Measurements from ENCODE around the gene GHSR.

Gene GHSR

DNA sequence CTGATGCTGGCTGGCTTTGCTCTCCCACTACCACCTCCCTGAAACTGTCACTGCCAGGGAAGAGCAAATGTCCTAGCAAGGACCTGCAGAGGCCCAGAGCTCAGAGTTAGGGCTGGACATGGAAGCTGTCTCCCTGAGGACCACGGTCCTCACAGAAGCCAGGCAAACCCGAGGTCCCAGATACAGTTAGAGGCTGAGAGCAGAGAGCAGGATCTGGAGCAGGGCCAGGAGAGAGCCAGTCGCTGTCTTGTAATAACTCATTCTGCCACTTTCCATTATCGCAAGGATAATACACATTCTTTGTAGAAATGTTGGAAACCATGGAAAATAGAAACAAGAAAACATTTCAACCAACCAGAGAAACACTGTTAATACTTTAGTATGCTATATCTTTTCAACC is 10.1 kb downstream of the GHSR start:
- no peak overlapping the region for H3K9ac ChIP-seq (ENCODE audit: low read length)
- no peaks in the 10 kb centered on the region for H3K4me1 ChIP-seq (ENCODE audit: low read length)
- H2AFZ ChIP-seq (ENCODE audit: low read depth, low read length): no peak overlapping the region
- H3K27ac ChIP-seq (ENCODE audit: low read length): no peak overlapping the region
- H4K20me1 ChIP-seq (ENCODE audit: insufficient read depth, low read length): no peaks in the 10 kb centered on the region
- no peak overlapping the region for H3K4me3 ChIP-seq (ENCODE audit: low read length)
- H3K36me3 ChIP-seq (replicated peaks; ENCODE audit: low read depth, low read length): no peaks in the 10 kb centered on the region
- H3K27me3 ChIP-seq (ENCODE audit: low read depth, low read length): no peaks in the 10 kb centered on the region
- TF ChIP-seq, protein P1, sequence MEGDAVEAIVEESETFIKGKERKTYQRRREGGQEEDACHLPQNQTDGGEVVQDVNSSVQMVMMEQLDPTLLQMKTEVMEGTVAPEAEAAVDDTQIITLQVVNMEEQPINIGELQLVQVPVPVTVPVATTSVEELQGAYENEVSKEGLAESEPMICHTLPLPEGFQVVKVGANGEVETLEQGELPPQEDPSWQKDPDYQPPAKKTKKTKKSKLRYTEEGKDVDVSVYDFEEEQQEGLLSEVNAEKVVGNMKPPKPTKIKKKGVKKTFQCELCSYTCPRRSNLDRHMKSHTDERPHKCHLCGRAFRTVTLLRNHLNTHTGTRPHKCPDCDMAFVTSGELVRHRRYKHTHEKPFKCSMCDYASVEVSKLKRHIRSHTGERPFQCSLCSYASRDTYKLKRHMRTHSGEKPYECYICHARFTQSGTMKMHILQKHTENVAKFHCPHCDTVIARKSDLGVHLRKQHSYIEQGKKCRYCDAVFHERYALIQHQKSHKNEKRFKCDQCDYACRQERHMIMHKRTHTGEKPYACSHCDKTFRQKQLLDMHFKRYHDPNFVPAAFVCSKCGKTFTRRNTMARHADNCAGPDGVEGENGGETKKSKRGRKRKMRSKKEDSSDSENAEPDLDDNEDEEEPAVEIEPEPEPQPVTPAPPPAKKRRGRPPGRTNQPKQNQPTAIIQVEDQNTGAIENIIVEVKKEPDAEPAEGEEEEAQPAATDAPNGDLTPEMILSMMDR (IDR thresholded peaks at IDR 0.05; ENCODE audit: low read depth, low read length): no peak
- no peak for TF ChIP-seq EZH2phosphoT487 (IDR thresholded peaks at IDR 0.05; ENCODE audit: low read depth)
- no peaks in the 10 kb centered on the region for H3K9me3 ChIP-seq (ENCODE audit: insufficient read depth, low read length)
- no peaks in the 10 kb centered on the region for H3K79me2 ChIP-seq (ENCODE audit: low read length)
- H3K4me2 ChIP-seq (ENCODE audit: low read length): no peak overlapping the region

DNA sequence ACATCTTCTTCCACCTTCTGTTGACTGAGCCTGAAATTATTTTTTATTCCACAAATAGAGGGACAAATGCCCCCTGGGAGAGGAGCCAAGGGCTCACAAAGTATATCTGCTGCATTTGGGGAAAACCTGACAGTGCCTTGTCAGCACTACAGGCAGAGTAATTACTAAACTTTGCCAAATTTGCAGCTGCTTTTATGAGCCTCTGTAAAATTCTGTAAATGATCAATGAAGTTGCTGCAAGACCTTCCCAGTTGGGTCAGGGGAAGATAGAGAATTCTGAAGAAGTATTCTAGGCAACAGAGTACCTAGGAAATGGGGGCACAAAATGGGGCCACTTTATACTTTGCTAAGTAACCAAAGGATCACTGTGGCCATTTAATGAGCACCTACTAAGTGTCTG is 10.5 kb downstream of the GHSR start:
- Histone ChIP-seq H3K27ac (ENCODE audit: low read length) (no peak overlapping the region), H3K79me2 (ENCODE audit: low read length) (no peaks in the 10 kb centered on the region), H2AFZ (ENCODE audit: low read depth, low read length) (no peak overlapping the region), H4K20me1 (ENCODE audit: insufficient read depth, low read length) (no peaks in the 10 kb centered on the region), H3K9ac (ENCODE audit: low read length) (no peak overlapping the region), H3K4me3 (ENCODE audit: low read length) (no peak overlapping the region), H3K4me2 (ENCODE audit: low read length) (no peak overlapping the region), H3K27me3 (ENCODE audit: low read depth, low read length) (no peaks in the 10 kb centered on the region), H3K9me3 (ENCODE audit: insufficient read depth, low read length) (no peaks in the 10 kb centered on the region), H3K4me1 (ENCODE audit: low read length) (no peaks in the 10 kb centered on the region), H3K36me3 (replicated peaks; ENCODE audit: low read depth, low read length) (no peaks in the 10 kb centered on the region)
- TF ChIP-seq EZH2phosphoT487 (IDR thresholded peaks at IDR 0.05; ENCODE audit: low read depth): no peak
- TF ChIP-seq, protein P1 (IDR thresholded peaks at IDR 0.05; ENCODE audit: low read depth, low read length): no peak

DNA sequence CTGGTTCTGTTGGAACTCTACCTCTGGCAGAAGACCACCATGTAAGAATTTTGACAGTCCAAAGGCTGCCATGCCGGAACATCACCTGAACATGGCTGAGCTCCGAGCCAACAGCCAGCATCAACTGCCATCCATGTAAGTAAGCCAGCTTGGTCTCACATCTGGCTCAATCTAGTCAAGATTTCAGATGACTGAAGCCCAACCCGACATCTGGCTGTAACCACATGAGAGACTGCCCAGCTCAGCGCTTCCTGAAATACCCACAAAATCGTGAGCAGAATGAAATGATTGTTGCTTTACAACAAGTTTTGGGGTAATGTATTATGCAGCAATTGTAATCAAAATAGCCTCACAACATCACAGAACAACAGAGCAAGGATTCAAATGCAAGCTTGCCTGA is 32.9 kb downstream of the GHSR start:
- Histone ChIP-seq H2AFZ (ENCODE audit: low read depth, low read length) (no peak overlapping the region), H3K4me2 (ENCODE audit: low read length) (no peak overlapping the region)

DNA sequence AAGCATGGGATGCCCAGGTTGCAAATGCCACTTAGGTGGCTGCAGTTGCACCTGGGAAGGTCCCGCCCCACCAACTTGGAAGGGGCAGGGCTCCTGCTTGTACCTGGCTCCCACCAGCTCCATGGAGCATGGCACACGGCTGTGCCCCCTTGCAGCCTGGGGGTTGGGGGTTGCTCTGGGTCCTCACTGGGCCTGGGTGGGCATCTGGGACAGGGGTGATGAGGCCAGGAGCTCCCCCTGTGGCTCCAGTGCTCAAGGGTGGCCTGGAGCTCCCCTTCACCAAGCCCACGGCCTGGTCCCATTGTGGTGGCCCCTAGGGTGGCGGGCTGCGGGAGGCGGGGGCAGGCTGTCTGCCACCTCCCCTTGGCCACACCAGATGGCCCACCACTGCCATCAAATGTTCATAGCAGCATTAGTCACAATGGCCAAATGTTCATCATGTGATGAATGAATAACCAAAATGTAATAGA is 36.7 kb downstream of the GHSR start:
- Histone ChIP-seq H3K4me3 (ENCODE audit: low read length) (no peak overlapping the region), H3K9ac (ENCODE audit: low read length) (no peak overlapping the region), H2AFZ (ENCODE audit: low read depth, low read length) (no peak overlapping the region), H3K4me1 (ENCODE audit: low read length) (no peaks in the 10 kb centered on the region), H3K79me2 (ENCODE audit: low read length) (no peaks in the 10 kb centered on the region), H3K36me3 (replicated peaks; ENCODE audit: low read depth, low read length) (no peaks in the 10 kb centered on the region), H3K27ac (ENCODE audit: low read length) (no peak overlapping the region), H3K4me2 (ENCODE audit: low read length) (no peak overlapping the region), H3K9me3 (ENCODE audit: insufficient read depth, low read length) (no peaks in the 10 kb centered on the region), H4K20me1 (ENCODE audit: insufficient read depth, low read length) (no peaks in the 10 kb centered on the region), H3K27me3 (ENCODE audit: low read depth, low read length) (no peaks in the 10 kb centered on the region)
- TF ChIP-seq EZH2phosphoT487 (IDR thresholded peaks at IDR 0.05; ENCODE audit: low read depth): no peak
- TF ChIP-seq, protein P1 (IDR thresholded peaks at IDR 0.05; ENCODE audit: low read depth, low read length): no peak

More for the DNA sequence above, 32.9 kb downstream of the GHSR start:
- Histone ChIP-seq H3K4me1 (ENCODE audit: low read length) (no peaks in the 10 kb centered on the region), H3K27ac (ENCODE audit: low read length) (no peak overlapping the region), H3K79me2 (ENCODE audit: low read length) (no peaks in the 10 kb centered on the region), H4K20me1 (ENCODE audit: insufficient read depth, low read length) (no peaks in the 10 kb centered on the region), H3K9ac (ENCODE audit: low read length) (no peak overlapping the region), H3K9me3 (ENCODE audit: insufficient read depth, low read length) (no peaks in the 10 kb centered on the region), H3K36me3 (replicated peaks; ENCODE audit: low read depth, low read length) (no peaks in the 10 kb centered on the region), H3K27me3 (ENCODE audit: low read depth, low read length) (no peaks in the 10 kb centered on the region), H3K4me3 (ENCODE audit: low read length) (no peak overlapping the region)
- TF ChIP-seq EZH2phosphoT487 (IDR thresholded peaks at IDR 0.05; ENCODE audit: low read depth): no peak
- TF ChIP-seq, protein P1 (IDR thresholded peaks at IDR 0.05; ENCODE audit: low read depth, low read length): no peak

All from OCI-LY3 (cell line).